DMS 273 (cell line): ENCODE results near the gene HIVEP3.
A peak's percentile ranks its signal among the peaks of the same experiment; 100 is the strongest.

Experiments
- DNase-seq: peaks from one replicate; lab custom pipeline; 2025; ENCODE audit not compliant: unreplicated experiment; lab: John Stamatoyannopoulos, UW

HIVEP3 gene

DNA sequence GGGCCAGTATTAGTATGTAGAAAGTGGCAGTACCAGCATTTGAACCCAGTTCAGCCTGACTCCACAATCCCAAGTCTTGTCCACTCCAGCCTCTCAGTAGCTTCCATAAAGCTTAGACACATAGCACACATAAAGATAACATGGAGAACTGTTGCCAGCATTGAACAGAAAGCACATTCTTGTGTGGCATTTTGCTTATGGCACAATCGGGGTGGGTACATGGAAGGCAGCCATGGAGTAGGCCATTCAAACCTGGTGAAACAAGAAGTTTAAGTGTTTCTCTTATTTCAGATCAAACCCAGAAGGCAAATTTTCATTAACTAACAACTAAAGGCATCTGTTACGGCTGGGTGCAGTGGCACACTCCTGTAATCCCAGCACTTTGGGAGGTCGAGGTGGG is 102.7 kb downstream of the HIVEP3 start:
- no peak for DNase-seq

GRCh38 chr1:41813755-41814745 is 104.7 kb downstream of the HIVEP3 start:
- DNase-seq = no peak

DNA sequence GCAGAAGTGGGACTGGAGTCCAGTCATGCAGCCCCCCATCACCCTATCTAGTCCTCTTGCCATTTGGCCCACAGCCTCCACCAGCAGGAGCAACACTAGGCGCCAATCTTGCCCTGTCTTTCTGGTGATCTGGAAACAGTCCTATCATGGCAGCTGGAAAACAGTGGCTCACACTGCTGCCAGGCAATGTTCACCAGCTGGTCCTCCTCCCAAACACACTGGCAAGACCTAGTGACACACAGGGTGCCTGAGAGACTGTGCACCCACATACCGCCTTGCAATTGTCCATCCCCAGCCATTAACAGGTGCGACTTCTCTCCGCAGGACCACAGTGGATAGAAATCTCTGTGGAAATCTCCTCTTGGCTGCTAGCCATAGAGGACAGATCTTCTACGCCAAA is 105.5 kb downstream of the HIVEP3 start:
- DNase-seq = peak; percentile 11

DNA sequence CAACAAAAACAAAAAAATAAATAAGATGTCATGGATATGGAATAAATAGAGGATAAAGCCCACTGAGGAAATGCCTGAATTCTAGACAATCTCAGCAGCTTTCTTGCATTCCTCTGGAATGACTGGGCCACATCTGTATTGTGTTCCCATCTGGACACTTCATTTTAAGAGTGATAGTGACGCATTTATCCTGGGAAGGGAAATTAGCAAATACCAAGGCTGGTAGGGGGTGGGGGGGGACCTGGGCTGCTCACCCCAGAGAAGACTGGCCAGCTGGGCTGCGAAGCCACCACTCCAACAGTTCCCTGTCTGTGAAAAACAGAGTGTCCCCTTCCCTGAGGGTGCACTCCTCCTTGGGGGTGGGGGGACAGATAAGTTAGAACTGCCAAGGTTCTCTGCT is 106.3 kb downstream of the HIVEP3 start:
- no peak for DNase-seq

DNA sequence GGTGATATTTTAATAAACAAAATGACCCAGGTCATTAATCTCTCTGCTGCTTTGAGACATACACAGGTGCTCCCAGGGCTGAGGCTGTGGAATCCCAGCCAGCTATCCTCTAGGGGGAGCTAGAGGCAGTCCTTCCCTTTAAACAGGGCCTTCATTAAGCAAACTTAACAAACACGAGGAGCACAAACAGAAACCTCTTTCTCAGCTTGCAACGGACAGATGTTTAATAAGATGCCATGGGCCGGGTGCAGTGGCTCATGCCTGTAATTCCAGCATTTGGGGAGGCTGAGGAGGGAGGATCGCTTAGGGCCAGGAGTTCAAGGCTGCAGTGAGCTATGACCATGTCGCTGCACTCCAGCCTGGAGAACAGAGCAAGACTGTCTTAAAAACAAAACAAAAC is 106.7 kb downstream of the HIVEP3 start:
- DNase-seq = peak; percentile 86

DNA sequence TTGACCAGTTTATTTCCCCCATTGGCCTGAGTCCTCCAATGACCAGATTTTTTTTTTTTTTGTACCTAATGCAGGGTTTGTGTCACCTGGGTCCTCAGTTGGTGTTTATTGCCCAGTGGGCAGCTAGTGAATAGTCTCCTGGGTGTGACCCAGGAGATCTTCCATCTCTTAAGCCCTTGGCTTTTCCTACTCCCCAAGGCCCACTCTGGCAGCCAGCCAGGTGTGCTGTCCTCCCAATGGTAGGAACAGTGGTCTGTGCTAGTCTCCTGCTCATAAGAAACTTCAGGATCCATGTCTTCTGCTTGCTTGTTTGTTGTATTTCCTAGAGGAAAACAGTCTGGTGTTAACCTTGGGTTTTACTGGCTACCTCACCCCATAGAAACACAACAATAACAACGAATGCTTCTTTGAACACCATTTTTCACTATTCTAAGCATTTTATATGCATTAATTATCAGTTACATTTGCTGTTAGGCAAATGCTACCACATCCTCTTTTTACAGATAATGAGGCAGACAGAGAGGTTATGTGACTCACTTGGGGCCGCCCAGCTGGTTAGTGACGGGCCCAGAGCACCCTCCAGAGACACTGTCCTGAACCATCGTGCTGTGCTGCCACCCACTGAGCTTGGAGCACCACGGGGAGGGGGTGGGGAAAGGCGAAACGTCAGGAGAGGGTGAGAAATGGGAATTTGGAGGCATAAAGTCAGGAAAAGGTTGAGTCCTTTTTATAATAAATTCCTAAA is 107.5 kb downstream of the HIVEP3 start:
- no peak for DNase-seq

DNA sequence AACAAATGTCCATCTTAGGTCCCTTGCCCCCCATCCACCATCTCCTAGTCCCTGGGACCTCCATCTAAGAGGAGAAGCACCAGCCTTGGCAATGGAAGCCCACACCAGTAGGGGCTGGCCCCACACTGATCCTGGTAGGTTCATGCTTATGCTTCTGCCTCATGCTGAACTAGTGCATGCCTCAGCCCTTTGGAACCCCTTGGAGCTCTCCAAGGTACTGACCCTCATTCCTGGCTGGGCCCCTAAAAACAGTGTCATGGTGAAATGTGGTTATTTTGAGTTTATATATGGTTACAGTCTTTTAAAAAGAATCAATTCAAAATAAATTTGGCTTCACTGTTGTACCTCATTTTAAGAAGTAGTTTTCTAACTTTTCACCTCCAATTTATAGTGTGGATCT is 108.3 kb downstream of the HIVEP3 start:
- peak; percentile 23 for DNase-seq

DNA sequence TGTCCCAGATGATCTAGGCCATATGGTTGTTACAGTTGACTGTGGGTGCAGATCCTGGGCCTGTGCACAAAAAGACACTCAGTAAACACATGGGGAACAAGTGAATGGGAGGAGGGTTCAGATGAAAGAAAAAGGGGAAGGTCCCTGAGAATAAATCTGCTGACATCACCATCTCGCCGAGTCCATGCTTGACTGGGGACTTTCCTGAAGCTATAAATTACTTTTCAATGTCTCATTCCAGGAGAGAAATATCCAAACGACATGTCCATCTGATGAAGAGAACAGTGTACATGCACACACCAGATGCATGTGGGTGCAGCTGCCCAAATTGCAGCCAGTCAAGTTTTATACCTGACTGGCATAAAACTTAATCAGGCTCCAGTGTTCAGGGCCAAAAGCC is 109.0 kb downstream of the HIVEP3 start:
- no peak for DNase-seq

- DNase-seq = no peak
These were observed 111.3 kb downstream of the HIVEP3 start for GRCh38 chr1:41807390-41807789.

DNA sequence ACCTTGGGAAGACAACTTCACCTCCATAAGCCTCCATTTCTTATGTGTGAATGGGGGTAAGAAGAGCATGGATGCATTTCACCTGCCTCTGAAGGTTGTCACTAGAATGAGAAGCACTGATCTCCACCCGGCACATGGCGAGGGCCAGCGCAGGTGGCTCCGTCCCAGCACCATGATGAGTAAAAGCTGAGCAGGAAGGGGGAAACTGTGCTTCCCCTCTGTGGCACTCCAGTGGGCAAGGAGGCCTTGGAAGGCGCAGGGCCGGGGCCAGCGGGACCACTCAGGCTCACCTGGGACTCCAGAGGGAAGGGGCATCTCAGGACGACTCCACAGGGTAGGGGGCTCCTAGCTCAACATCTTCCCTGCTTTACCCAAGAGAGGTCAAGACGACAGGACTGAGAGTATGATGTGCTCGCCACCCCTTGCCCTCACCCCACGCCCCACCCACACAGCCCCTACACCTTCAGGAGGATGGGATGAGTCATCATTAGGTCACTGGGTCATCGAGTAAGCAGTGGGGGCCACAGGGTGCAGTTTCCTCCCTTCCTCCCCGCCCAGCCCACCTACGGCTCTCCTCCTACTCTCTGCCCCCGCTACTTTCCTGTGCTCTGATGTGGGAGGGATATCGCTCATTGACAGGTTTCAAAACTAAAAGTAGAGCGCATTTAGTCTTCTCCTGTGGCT is 112.1 kb downstream of the HIVEP3 start:
- DNase-seq = no peak

- DNase-seq = no peak
These were observed 112.8 kb downstream of the HIVEP3 start for GRCh38 chr1:41805771-41806471.

DNA sequence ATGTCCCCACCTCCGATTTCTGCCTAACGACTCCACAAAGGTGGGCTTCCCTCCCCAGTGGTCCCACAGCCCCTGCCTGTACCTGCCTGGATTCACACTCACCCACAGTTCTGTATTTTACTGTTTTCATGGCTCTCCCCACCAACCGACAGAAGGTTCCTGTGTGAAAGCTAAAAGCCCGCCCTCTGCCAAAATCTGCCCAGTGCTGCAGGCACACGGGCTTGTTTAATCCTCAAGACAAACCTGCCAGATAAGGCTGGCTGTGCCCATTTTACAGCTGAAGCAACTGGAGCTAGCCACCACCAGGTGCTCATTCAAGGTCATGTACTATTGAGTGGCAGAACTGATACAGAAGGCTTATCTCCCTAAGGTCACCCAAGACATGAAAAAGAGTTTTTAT is 114.5 kb downstream of the HIVEP3 start:
- no peak for DNase-seq

- no peak for DNase-seq
These were observed 115.1 kb downstream of the HIVEP3 start for GRCh38 chr1:41803656-41804055.

- DNase-seq = peak; percentile 42
These were observed 115.9 kb downstream of the HIVEP3 start for GRCh38 chr1:41802532-41803501.

DNA sequence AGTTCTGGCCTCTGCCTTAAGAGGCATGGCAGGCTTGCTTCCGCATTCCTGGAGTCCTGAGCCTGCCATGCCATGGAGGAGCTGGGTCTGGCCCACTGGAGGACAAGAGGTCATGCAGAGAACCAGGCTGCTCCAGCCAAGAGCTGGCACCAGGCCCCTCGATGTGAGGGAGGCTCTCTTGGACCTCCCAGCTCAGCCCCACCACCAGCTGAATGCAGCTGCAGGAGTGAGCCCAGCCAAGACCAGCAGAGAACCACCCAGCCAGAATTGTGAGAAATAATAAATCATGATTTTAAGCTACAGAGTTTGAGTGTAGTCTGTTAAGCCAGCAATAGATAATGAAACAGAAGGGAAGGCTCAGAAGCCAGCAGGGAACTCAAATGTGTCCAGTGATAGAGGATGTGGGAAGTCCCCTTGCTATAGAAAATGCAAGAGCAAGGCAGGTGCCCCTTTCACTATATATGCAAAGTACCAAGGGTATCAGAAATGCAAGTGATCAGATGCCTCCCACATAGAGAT is 118.4 kb downstream of the HIVEP3 start:
- DNase-seq = no peak

DNA sequence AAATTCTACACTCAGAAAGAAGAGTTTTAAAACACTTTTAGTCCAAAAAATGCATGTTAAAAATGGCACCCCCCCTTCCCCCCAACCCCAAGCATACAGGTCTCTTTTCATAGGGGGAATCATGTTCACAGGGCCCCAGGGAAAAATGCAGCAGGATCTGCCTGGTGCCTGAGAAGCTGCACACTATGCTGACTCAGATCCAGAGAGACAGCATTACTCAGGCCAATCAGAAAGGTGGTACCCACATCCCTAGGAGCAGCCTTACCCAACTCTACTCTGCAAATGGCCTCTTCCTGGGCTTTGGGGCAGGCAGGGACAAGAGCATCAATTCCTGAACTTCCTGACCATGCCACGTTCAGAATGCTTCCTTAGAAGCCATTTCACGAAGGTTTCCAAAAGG is 119.0 kb downstream of the HIVEP3 start:
- no peak for DNase-seq

- no peak for DNase-seq
These were observed 119.5 kb downstream of the HIVEP3 start for GRCh38 chr1:41799205-41799604.

DNA sequence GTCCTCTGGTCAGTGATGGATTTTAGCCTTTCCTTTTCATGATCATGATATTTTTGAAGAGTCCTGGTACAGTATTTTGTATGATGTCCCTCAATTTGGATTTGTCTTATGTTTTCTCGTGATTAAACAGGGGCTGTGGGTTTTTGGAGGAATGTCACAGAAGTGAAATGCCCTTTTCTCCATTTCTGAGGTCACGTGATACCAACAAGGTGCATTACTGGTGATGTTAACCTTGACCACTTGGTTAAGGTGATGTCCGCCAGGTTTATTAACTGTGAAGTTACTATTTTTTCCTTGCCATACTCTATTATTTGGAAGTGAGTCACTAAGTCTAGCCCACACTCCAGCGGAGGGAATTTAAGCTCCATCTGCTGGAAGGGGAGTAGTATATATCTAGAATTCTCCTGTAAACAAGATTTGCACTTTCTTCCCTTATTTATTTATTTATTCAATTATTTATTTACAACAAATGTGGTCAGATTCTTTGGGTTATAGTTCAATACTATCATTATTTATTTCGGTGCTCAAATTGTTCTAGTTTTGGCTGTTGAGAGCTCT is 123.4 kb downstream of the HIVEP3 start:
- peak; percentile 33 for DNase-seq

DNA sequence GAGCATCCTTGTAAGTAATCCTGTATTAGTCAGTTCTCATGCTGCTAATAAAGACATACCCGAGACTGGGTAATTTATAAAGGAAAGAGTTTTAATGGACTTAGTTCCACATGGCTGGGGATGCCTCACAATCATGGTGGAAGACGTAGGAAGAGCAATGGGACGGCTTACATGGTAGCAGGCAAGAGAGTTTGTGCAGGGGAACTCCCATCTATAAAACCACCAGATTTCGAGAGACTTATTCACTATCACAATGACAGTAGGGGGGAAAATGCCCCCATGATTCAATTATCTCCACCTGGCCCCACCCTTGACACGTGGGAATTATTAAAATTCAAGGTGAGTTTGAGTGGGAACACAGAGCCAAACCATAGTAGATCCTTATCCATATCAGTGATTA is 124.7 kb downstream of the HIVEP3 start:
- DNase-seq = no peak
